ENCODE results near the gene RCN1. TPM values are rescaled to one million over a fixed set of nuclear protein-coding genes. Genes with fewer than 3 reads are reported as not detected.
A peak's percentile ranks its signal among the peaks of the same experiment; 100 is the strongest.
"Not testable (repeated sequence)": the region's sequence is repeated elsewhere in the genome, so short reads cannot be mapped to it uniquely, and the experiment has no call there.

Gene RCN1
- polyA plus RNA-seq, 3 donors from 2014 or later = 12.0 to 45.5 (median 19.5) TPM

GRCh38 chr11:32109138-32109537 is 18.3 kb downstream of the RCN1 start:
- H3K4me1 Mint-ChIP-seq = no peaks in the 10 kb centered on the region
- no peak overlapping the region for H3K27ac Mint-ChIP-seq
- no peak overlapping the region for H3K4me3 Mint-ChIP-seq
- peaks cover 3 to 6% (median 5%) of the 10 kb centered on the region in 3 donors for H3K27me3 Mint-ChIP-seq (ENCODE audit: low read depth in 3 of 3)
- no peaks in the 10 kb centered on the region for H3K9me3 Mint-ChIP-seq
- DNase-seq = no peak
- peaks cover 6 to 10% (median 7%) of the 10 kb centered on the region in 3 donors for H3K36me3 Mint-ChIP-seq

- no peaks in the 10 kb centered on the region for H3K9me3 Mint-ChIP-seq
- H3K36me3 Mint-ChIP-seq = peaks cover 5 to 9% (median 5%) of the 10 kb centered on the region in 3 donors
- DNase-seq = no peak
- peaks cover 3 to 6% (median 5%) of the 10 kb centered on the region in 3 donors for H3K27me3 Mint-ChIP-seq (ENCODE audit: low read depth in 3 of 3)
- no peak overlapping the region for H3K27ac Mint-ChIP-seq
- H3K4me1 Mint-ChIP-seq = no peaks in the 10 kb centered on the region
- H3K4me3 Mint-ChIP-seq = no peak overlapping the region
Measured at GRCh38 chr11:32109592-32109991, 18.7 kb downstream of the RCN1 start.

- Mint-ChIP-seq H3K36me3 (peaks cover 5 to 6% (median 5%) of the 10 kb centered on the region in 3 donors), H3K4me1 (peaks cover 5 to 7% of the 10 kb centered on the region in 2 donors), H3K9me3 (no peaks in the 10 kb centered on the region), H3K27me3 (ENCODE audit: low read depth in 3 of 3) (peaks cover 4 to 6% (median 5%) of the 10 kb centered on the region in 3 donors), H3K27ac (no peak overlapping the region), H3K4me3 (no peak overlapping the region)
- DNase-seq = no peak
Measured at GRCh38 chr11:32110795-32111194, 19.9 kb downstream of the RCN1 start.

GRCh38 chr11:32113200-32113919 is 22.5 kb downstream of the RCN1 start:
- Mint-ChIP-seq H3K4me3 (no peak overlapping the region), H3K9me3 (no peaks in the 10 kb centered on the region), H3K27ac (no peak overlapping the region), H3K27me3 (ENCODE audit: low read depth in 3 of 3) (peaks cover 4 to 6% (median 5%) of the 10 kb centered on the region in 3 donors), H3K4me1 (peaks cover 24 to 32% of the 10 kb centered on the region in 2 donors), H3K36me3 (no peaks in the 10 kb centered on the region)
- no peak for DNase-seq

GRCh38 chr11:32113920-32114203 is 23.0 kb downstream of the RCN1 start:
- Mint-ChIP-seq H3K4me1 (peaks cover 26 to 32% of the 10 kb centered on the region in 2 donors), H3K4me3 (no peak overlapping the region), H3K36me3 (no peaks in the 10 kb centered on the region), H3K27ac (no peak overlapping the region), H3K9me3 (no peaks in the 10 kb centered on the region), H3K27me3 (ENCODE audit: low read depth in 3 of 3) (peaks cover 4 to 6% (median 5%) of the 10 kb centered on the region in 3 donors)
- DNase-seq = no peak

GRCh38 chr11:32115446-32115845 is 24.6 kb downstream of the RCN1 start:
- DNase-seq = no peak

GRCh38 chr11:32116668-32117067 is 25.8 kb downstream of the RCN1 start:
- H3K4me1 Mint-ChIP-seq = peaks cover 42 to 54% of the 10 kb centered on the region in 2 donors
- H3K4me3 Mint-ChIP-seq = peak overlapping the region; percentile 8 to 69 (median 30)
- peaks cover 0 to 4% (median 0%) of the 10 kb centered on the region in 6 donors for H3K9me3 Mint-ChIP-seq
- H3K36me3 Mint-ChIP-seq = peaks cover 0 to 3% (median 0%) of the 10 kb centered on the region in 3 donors
- peaks cover 4 to 8% (median 6%) of the 10 kb centered on the region in 3 donors for H3K27me3 Mint-ChIP-seq (ENCODE audit: low read depth in 3 of 3)
- DNase-seq = peak; percentile 5 to 24 (median 24)
- peak overlapping the region; percentile 4 to 85 (median 50) for H3K27ac Mint-ChIP-seq

More at GRCh38 chr11:32115446-32115845, 24.6 kb downstream of the RCN1 start:
- H3K4me3 Mint-ChIP-seq = no peak overlapping the region
- H3K4me1 Mint-ChIP-seq = peaks cover 30 to 42% of the 10 kb centered on the region in 2 donors
- H3K9me3 Mint-ChIP-seq = peaks cover 0 to 4% (median 0%) of the 10 kb centered on the region in 6 donors
- peaks cover 0 to 3% (median 0%) of the 10 kb centered on the region in 3 donors for H3K36me3 Mint-ChIP-seq
- H3K27me3 Mint-ChIP-seq (ENCODE audit: low read depth in 3 of 3) = peaks cover 4 to 8% (median 6%) of the 10 kb centered on the region in 3 donors
- peak overlapping the region in 1 of 6 donors; percentile 13 for H3K27ac Mint-ChIP-seq

DNA sequence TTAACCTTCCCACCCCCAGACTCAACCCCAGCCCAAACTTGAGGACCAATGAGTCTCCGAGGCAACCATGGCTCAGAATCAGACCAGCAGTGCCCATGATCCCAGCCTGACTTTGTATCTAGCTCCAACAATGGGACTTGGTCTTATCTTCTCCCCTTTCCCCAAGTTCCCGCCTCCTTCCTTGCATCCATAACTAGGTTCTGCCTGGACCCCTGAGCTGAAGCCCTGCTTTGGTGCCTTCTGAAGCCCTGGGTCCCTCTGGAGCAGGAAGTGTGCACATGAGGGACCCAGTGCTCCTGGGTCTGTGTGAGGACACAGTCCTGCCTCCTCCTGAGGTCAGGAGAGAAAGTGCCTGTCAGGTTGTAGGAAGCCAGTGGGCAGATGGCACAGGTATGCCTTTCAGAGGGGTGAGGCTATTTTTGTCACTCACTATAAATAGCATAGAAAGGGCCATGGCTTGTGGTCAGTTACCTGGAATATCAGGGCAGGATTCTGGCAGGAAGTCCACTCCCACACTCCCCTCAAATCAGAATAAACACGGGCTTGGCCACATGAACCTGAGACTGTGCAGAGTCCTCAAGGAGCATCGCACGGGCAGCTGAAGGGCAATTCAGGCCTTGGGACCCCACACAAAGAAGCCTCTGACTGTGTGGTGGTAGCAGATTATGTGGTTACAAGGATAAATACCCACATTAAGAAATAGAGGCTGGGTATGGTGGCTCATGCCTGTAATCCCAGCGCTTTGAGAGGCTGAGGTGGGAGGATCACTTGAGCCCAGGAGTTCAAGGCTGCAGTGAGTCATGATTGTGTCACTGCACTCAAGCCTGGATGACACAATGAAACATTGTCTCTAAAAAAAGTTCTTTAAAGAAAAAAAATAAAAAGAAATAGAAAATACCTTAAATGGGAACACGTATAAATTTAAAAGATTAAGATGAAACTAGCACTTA is 27.4 kb downstream of the RCN1 start:
- H3K27ac Mint-ChIP-seq = peak overlapping the region in 1 of 6 donors; percentile 28
- H3K4me3 Mint-ChIP-seq = no peak overlapping the region
- H3K27me3 Mint-ChIP-seq (ENCODE audit: low read depth in 3 of 3) = peaks cover 0 to 6% (median 3%) of the 10 kb centered on the region in 3 donors
- peaks cover 58 to 71% of the 10 kb centered on the region in 2 donors for H3K4me1 Mint-ChIP-seq
- H3K9me3 Mint-ChIP-seq = peaks cover 0 to 4% (median 0%) of the 10 kb centered on the region in 6 donors
- DNase-seq = no peak
- peaks cover 0 to 3% (median 0%) of the 10 kb centered on the region in 3 donors for H3K36me3 Mint-ChIP-seq

DNA sequence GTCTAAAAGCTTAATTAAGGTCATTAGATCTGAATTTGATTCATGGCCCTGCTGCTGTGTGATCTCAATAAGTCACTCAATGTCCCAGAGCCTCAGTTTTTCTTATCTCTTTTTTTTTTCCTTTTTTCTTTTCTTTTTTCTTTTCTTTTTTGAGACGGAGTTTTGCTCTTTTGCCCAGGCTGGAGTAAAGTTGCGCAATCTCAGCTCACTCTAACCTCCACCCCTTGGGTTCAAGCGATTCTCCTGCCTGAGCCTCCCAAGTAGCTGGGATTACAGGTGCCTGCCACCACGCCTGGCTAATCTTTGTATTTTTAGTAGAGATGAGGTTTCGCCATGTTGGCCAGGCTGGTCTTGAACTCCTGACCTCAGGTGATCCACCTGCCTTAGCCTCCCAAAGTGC is 28.3 kb downstream of the RCN1 start:
- H3K9me3 Mint-ChIP-seq; DNase-seq; H3K27me3 Mint-ChIP-seq (ENCODE audit: low read depth in 3 of 3); H3K4me3 Mint-ChIP-seq; H3K36me3 Mint-ChIP-seq; H3K27ac Mint-ChIP-seq: not testable (repeated sequence)
- H3K4me1 Mint-ChIP-seq = peaks cover 59 to 75% of the 10 kb centered on the region in 2 donors

DNA sequence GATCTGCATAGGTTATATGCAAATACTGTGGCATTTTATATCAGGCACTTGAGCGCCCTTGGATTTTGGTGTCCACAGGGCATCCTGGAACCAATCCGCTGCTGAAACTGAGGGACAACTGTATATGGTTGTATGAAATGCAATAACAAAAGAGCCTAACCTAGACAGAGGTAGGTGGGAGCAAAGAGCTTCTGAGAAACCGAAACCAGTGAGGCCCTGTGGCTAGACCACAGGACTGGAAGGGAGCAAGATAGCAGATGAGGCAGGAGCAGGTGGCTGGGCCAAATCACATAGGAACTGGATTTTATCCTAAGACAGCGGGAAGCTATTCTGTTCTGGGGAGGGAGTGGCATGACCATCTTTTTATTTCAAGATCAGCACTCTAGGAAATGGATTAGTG is 30.1 kb downstream of the RCN1 start:
- peaks cover 0 to 4% (median 1%) of the 10 kb centered on the region in 6 donors for H3K9me3 Mint-ChIP-seq
- peaks cover 0 to 3% (median 2%) of the 10 kb centered on the region in 3 donors for H3K36me3 Mint-ChIP-seq
- peak; percentile 26 to 49 (median 39) for DNase-seq
- peak overlapping the region; percentile 38 to 82 (median 48) for H3K4me3 Mint-ChIP-seq
- H3K4me1 Mint-ChIP-seq = peaks cover 52 to 76% of the 10 kb centered on the region in 2 donors
- peaks cover under 1 to 7% (median 2%) of the 10 kb centered on the region in 3 donors for H3K27me3 Mint-ChIP-seq (ENCODE audit: low read depth in 3 of 3)
- peak overlapping the region in 5 of 6 donors; percentile 4 to 62 (median 43) for H3K27ac Mint-ChIP-seq

DNA sequence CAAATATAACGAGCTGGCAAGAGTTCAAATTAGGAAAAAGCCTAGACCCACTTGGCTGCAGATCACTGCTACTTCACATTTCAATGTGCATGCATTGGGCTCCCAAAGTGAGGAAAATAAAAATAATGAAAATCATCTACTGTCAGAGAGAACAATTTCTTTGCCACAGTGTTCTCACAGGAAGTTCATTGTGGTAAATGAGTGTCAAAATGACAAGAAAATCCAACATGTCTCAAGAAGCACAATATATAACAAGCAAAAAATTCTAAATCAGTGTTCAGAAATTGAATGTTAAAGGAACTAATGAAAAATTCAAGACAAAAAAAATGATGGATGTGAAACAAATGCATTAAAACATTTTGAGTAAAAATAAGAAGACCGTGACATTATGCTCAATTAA is 31.3 kb downstream of the RCN1 start:
- Mint-ChIP-seq H3K9me3 (peaks cover 0 to 5% (median 2%) of the 10 kb centered on the region in 6 donors), H3K27ac (peak overlapping the region; percentile 26 to 73 (median 52)), H3K36me3 (peaks cover 0 to 4% (median 3%) of the 10 kb centered on the region in 3 donors), H3K4me3 (peak overlapping the region; percentile 71 to 82 (median 75)), H3K4me1 (peaks cover 40 to 67% of the 10 kb centered on the region in 2 donors), H3K27me3 (ENCODE audit: low read depth in 3 of 3) (peaks cover 2 to 7% (median 6%) of the 10 kb centered on the region in 3 donors)
- DNase-seq = peak in 2 of 3 donors; percentile 43 to 45

- no peak overlapping the region for H3K27ac Mint-ChIP-seq
- DNase-seq = no peak
- no peak overlapping the region for H3K4me3 Mint-ChIP-seq
- H3K9me3 Mint-ChIP-seq = peaks cover 0 to 11% (median 4%) of the 10 kb centered on the region in 6 donors
- H3K27me3 Mint-ChIP-seq (ENCODE audit: low read depth in 3 of 3) = peaks cover 4 to 15% (median 14%) of the 10 kb centered on the region in 3 donors
- no peaks in the 10 kb centered on the region for H3K4me1 Mint-ChIP-seq
- peaks cover 3 to 8% (median 4%) of the 10 kb centered on the region in 3 donors for H3K36me3 Mint-ChIP-seq
Measured at GRCh38 chr11:32131321-32131720, 40.4 kb downstream of the RCN1 start.

- DNase-seq = no peak
- peaks cover 0 to 4% (median 0%) of the 10 kb centered on the region in 3 donors for H3K36me3 Mint-ChIP-seq
- no peak overlapping the region for H3K27ac Mint-ChIP-seq
- no peaks in the 10 kb centered on the region for H3K9me3 Mint-ChIP-seq
- no peak overlapping the region for H3K4me3 Mint-ChIP-seq
- peaks cover 0 to 4% (median 2%) of the 10 kb centered on the region in 3 donors for H3K27me3 Mint-ChIP-seq (ENCODE audit: low read depth in 3 of 3)
- H3K4me1 Mint-ChIP-seq = peaks cover 3 to 10% of the 10 kb centered on the region in 2 donors
Measured at GRCh38 chr11:32136657-32137056, 45.8 kb downstream of the RCN1 start.

Measured in immature natural killer cell (primary cell).